Eye (tissue), 1 donor: ENCODE measurements around the gene HOXD8.

Experiments
- DNase-seq: peaks from one replicate; pipeline ENCODE4 v3.0.0-alpha.2; 2015

HOXD8 gene

GRCh38 chr2:176128982-176129796, at the start of gene HOXD8:
HOXD8 (plus strand) TSS chr2:176129705; CDS start chr2:176130367, 662 bp downstream.
- peak; percentile 84 for DNase-seq

- DNase-seq, result peak; percentile 76
Measured at GRCh38 chr2:176079831-176080539, 49.5 kb upstream of the HOXD8 start.

GRCh38 chr2:176080540-176081375, 48.7 kb upstream of the HOXD8 start:
- no peak for DNase-seq

- peak; percentile 84 for DNase-seq
Measured at GRCh38 chr2:176081376-176081836, 48.1 kb upstream of the HOXD8 start.

- DNase-seq, result no peak
Measured at GRCh38 chr2:176081837-176082524, 47.5 kb upstream of the HOXD8 start.

- peak; percentile 80 for DNase-seq
Measured at GRCh38 chr2:176082525-176082823, 47.0 kb upstream of the HOXD8 start.

GRCh38 chr2:176082824-176083751, 46.4 kb upstream of the HOXD8 start:
- DNase-seq, result peak; percentile 74

GRCh38 chr2:176083796-176084261, 45.7 kb upstream of the HOXD8 start, which contains the start of gene EVX2:
EVX2 (minus strand) TSS chr2:176083962; CDS start chr2:176083776, 186 bp downstream.
- peak; percentile 64 for DNase-seq

GRCh38 chr2:176084611-176085119, 44.8 kb upstream of the HOXD8 start:
- peak; percentile 73 for DNase-seq

- DNase-seq, result peak; percentile 62
Measured at GRCh38 chr2:176085120-176085788, 44.3 kb upstream of the HOXD8 start.

GRCh38 chr2:176085861-176086771, 43.4 kb upstream of the HOXD8 start:
- peak; percentile 47 for DNase-seq

GRCh38 chr2:176087330-176088047, 42.0 kb upstream of the HOXD8 start:
- DNase-seq, result no peak

GRCh38 chr2:176088048-176088936, 41.2 kb upstream of the HOXD8 start:
- DNase-seq, result peak; percentile 87

GRCh38 chr2:176088937-176089842, 40.3 kb upstream of the HOXD8 start:
- DNase-seq, result no peak

- no peak for DNase-seq
Measured at GRCh38 chr2:176089843-176090395, 39.6 kb upstream of the HOXD8 start.

- DNase-seq, result peak; percentile 52
Measured at GRCh38 chr2:176090862-176091261, 38.6 kb upstream of the HOXD8 start.
